ENCODE measurements around the gene SCG5. TPM values are rescaled to one million over a fixed set of nuclear protein-coding genes. Genes with fewer than 3 reads are reported as not detected.
"Not testable (repeated sequence)": the region's sequence is repeated elsewhere in the genome, so short reads cannot be mapped to it uniquely, and the experiment has no call there.

Gene SCG5
- total RNA-seq = 16.5 TPM

GRCh38 chr15:32641517-32642059, at the start of gene SCG5:
TSS of gene SCG5 (plus strand) at chr15:32641710. CDS start at chr15:32643593, 1,883 bp downstream.
- ATAC-seq (no peak), DNase-seq (ENCODE audit: low spot score) (no peak)

DNA sequence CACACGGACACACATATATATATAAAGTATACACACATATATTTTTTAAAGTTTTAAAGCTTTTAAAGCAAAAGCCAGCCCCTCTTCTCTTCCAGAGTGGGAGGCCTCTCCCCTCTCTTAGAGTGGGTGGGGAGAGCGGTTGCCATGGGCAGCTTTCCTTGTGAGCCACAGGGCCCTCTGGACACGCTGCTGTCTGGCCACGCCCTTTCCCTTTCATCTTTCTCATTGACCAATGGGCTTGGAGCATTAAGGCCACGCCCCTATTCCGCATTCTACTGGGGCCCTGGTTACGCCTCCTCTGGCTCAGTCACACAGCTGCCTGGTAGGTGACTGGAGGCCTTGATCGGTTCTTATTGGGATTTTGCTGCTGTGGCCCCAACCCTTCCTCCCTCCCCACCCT, 48.4 kb upstream of the SCG5 start, which contains the start of gene GOLGA8N:
Gene GOLGA8N, plus strand, starts transcription at position 306 of the 400 bp plus-strand sequence.
- DNase-seq (ENCODE audit: low spot score); ATAC-seq: not testable (repeated sequence)

DNA sequence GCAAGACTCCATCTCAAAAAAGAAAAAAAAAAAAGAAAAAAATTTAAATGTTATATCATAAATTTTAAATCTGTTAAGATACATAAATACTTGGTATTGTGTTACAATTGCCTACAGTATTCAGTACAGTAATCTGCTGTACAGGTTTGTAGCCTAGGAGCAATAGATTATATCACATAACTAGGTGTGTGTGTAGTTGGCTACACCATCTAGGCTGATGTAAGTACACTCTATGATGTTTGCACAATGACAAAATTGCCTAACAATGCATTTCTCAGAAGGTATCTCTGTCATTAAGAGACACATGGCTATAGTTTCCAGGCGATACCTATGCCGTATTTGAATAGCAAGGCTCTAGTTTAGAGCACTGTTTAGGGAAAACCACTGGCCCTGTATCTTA, 32.0 kb upstream of the SCG5 start:
- not testable (repeated sequence) for DNase-seq (ENCODE audit: low spot score)
- ATAC-seq = peak; percentile 21

- DNase-seq (ENCODE audit: low spot score) = not testable (repeated sequence)
- peak; percentile 65 for ATAC-seq
Measured at GRCh38 chr15:32610719-32611118, 30.8 kb upstream of the SCG5 start.

DNA sequence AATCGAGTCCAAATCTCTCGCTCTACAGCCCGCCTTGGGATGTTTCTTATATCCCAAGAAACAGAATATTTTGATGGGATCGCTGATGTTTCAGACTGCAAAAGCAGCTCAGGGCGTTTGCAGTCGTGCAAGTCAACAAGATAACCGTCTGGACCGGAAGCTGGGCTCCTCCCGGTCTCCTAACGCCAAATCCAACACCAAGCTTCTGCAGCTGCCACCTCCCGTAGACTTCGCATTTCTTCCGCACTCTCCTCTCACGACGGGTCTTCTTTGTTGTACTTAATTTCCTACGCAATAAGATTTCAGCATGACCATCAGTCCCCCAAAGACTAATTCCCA, 26.8 kb upstream of the SCG5 start:
- peak; percentile 82 for ATAC-seq
- peak; percentile 78 for DNase-seq (ENCODE audit: low spot score)

- ATAC-seq = peak; percentile 88
Measured at GRCh38 chr15:32615051-32615870, 26.2 kb upstream of the SCG5 start, which contains the start of gene ARHGAP11A. TSS of gene ARHGAP11A (plus strand) at chr15:32615504. CDS start at chr15:32616212, 708 bp downstream.

GRCh38 chr15:32615871-32616426, 25.6 kb upstream of the SCG5 start:
- DNase-seq (ENCODE audit: low spot score); ATAC-seq: not testable (repeated sequence)

More at GRCh38 chr15:32615051-32615870, 26.2 kb upstream of the SCG5 start, which contains the start of gene ARHGAP11A:
- DNase-seq (ENCODE audit: low spot score) = peak; percentile 82

- ATAC-seq = no peak
- no peak for DNase-seq (ENCODE audit: low spot score)
Measured at GRCh38 chr15:32636410-32636809, 5.1 kb upstream of the SCG5 start.

DNA sequence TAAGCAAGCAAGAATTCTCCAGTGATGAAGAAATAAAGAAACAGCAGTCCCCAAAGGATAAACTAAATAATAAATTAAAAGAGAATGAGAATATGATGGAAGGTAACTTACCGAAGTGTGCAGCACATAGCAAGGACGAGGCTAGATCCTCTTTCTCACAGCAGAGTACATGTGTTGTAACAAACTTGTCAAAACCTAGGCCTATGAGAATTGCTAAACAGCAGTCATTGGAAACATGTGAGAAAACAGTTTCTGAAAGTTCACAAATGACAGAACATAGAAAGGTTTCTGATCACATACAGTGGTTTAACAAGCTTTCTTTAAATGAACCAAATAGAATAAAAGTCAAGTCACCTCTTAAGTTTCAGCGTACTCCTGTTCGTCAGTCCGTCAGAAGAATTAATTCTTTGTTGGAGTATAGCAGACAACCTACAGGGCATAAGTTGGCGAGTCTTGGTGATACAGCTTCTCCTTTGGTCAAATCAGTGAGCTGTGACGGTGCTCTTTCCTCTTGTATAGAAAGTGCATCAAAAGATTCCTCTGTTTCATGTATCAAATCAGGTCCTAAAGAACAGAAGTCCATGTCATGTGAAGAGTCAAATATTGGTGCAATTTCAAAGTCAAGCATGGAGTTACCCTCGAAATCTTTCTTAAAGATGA, 4.5 kb upstream of the SCG5 start:
- no peak for ATAC-seq
- DNase-seq (ENCODE audit: low spot score) = no peak

DNA sequence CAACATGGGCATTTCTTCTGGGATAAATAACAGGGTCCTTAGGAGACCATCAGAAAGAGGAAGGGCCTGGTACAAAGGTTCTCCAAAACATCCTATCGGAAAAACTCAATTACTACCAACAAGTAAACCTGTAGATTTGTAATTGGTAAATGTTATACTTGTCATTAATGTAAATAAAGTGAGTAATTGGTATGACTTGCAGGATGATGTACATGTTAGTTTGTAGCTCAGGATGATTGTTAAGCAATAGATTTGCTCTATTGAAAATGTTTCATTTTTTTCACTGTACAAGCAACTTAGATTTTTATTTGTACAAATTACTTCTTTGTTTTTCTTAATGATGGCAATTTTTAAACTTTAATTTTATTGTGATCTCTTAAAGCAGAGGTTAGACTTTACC, 3.8 kb upstream of the SCG5 start:
- DNase-seq (ENCODE audit: low spot score) (no peak), ATAC-seq (no peak)

GRCh38 chr15:32642667-32643435, 1.3 kb downstream of the SCG5 start:
- no peak for ATAC-seq
- DNase-seq (ENCODE audit: low spot score) = no peak

DNA sequence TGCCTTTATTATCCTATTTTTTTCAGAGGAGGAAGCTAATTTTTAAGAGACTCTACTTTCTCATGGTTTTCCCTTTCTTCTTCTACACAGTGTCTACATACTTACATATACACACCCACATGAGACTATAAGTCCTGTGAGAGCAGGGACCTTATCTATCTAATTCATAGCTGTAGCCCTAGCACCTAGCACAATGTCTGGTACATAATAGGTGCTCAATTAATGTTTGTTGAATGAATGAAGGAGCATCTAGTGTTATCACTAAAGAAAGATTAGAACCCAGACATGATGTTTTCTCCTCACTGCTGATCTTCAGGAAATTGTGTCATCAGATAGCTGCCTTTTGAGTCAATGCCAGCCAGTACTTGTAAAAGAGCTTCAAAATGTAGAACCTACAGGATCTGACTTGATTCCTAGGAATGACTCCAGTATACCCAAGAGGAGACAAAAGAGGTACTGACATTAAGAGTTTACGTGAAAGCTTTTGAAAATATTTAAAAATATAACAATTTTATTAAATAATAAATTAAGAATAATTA, 2.5 kb downstream of the SCG5 start:
- DNase-seq (ENCODE audit: low spot score) = no peak
- no peak for ATAC-seq

GRCh38 chr15:32646291-32646690, 4.8 kb downstream of the SCG5 start:
- DNase-seq (ENCODE audit: low spot score) (no peak), ATAC-seq (no peak)

- peak; percentile 88 for ATAC-seq
- DNase-seq (ENCODE audit: low spot score) = no peak
Measured at GRCh38 chr15:32649342-32649741, 7.8 kb downstream of the SCG5 start.

- ATAC-seq = peak; percentile 96
- DNase-seq (ENCODE audit: low spot score) = peak; percentile 56
Measured at GRCh38 chr15:32651229-32651837, 9.8 kb downstream of the SCG5 start.

DNA sequence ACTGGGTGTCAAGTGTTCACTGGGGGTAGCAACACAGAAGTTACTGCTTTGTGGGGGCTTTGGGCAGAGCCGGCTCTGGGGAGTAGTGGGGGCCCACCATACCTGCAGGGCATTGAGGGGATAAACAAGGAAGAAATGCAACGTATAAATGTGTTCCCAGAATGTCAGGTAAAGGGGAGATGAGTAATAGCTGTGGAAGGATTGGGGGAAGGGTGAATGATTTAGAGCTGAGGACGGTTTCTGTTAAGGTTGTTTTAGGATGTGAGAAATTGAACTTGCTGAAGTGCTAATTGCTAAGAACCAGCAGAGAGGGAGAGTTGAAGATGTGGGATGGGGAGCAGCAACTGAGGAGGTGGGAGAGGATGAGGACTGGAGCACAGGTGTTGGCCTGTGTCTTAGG, 10.7 kb downstream of the SCG5 start:
- ATAC-seq (no peak), DNase-seq (ENCODE audit: low spot score) (no peak)

- DNase-seq (ENCODE audit: low spot score) = no peak
- ATAC-seq = no peak
Measured at GRCh38 chr15:32656091-32656490, 14.6 kb downstream of the SCG5 start.

DNA sequence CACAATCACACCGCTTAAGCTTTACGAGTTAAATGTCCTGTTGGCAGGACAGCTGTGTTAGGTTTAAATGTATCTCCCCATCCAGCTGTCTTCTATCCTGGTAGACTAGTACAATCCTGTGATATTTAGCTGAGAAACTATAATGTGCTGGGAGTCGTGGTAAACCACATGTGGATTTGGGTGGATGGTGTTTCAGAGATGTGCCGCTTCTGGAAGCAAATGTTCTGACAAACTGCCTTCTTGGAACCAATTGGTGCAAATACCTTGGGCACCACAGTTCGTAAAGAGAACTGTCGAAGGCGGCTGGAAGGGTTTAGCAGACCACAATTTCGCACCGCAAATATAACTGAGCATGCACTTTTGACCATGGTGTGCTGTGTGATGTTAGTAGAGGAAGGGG, 15.0 kb downstream of the SCG5 start:
- DNase-seq (ENCODE audit: low spot score) (no peak), ATAC-seq (no peak)

DNA sequence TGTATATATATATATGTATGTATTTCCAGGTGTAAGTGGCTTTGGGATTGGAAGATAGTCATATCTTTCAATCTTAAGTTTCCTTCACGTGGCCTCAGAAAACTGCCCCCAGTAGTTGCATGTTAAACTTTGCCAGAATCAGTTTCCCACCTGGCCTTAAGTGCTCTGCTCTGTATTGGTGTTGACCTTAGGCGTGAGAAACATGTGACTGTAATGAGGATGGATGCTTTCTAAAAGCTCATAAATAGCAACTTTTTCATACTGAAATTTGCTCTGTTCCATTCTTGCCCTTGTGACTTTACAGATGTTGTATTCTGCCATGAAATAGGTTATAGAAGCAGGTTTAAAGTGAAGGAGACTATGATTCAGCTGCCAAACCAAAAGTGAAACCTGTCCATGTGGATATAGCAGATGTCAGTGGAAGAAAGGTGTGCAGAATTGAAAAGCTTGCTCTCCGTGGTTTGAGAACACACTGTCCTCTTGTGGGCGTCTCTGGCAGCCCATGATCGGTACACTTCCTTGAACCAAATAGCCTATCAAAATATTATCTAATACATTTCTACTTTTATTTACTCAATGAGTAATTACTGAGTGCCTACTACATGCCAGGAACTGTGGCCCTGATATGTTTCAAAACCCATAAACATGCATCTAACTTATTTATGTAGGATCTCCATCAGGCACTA, 15.8 kb downstream of the SCG5 start:
- DNase-seq (ENCODE audit: low spot score) (no peak), ATAC-seq (peak; percentile 95)
